SU-DHL-6 (cell line): ENCODE measurements around the gene C1orf35.

ENCODE experiments used
- EZH2phosphoT487 ChIP-seq: fragments of 200-600 bp; sonication (generic), shearing (Covaris generic); conservative IDR thresholded peaks from 2 replicates; pipeline ENCODE4 v1.6.1; 2018; ENCODE audit warnings: mild to moderate bottlenecking, antibody characterized with exemption, low read length, moderate library complexity, mixed read lengths
- TF ChIP-seq, protein P1 (sequence below): fragments of 200-600 bp; sonication (generic); IDR thresholded peaks from one replicate; pipeline ENCODE4 v1.5.1; 2017; ENCODE audit warnings: antibody characterized with exemption, mild to moderate bottlenecking, low read length, moderate library complexity; ENCODE audit not compliant: insufficient read depth, poor library complexity, severe bottlenecking

DNA sequence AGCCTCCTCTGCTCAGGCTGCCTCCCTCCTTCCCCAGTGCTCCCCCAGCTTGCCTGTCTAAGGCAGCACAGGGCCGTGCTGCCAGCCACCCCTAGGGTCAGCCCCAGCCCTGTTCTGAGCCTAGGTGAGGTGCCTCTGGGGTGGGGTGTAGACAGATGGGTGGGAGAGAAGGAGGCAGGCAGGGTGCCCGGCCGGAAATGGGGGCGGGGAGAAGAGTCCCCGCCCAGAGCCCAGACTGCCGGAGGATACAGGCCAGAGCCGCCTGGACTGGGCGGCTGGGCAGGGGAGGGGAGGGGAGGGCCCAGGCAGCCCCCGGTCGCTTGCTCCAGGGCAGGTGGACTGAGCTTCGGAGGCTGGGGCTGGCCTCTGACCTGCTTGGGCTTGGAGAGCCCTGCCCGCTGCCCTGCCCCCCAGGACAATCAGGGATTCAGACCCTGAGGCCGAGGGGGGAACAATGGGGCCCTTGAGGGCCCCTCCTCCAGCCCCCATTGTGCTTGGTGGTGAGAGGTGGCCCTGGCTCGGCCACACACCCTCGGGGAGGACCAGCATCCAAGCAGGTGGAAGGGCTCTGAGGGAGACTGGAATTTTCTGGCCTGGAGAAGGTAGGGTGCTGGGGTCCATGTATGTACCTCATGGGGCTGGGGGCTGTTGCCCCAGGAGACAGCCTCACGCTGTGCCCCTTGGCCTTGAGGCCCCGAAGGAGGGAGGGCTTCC, 46.4 kb upstream of the C1orf35 start, which contains the start of gene GJC2:
- TF ChIP-seq, protein P1, sequence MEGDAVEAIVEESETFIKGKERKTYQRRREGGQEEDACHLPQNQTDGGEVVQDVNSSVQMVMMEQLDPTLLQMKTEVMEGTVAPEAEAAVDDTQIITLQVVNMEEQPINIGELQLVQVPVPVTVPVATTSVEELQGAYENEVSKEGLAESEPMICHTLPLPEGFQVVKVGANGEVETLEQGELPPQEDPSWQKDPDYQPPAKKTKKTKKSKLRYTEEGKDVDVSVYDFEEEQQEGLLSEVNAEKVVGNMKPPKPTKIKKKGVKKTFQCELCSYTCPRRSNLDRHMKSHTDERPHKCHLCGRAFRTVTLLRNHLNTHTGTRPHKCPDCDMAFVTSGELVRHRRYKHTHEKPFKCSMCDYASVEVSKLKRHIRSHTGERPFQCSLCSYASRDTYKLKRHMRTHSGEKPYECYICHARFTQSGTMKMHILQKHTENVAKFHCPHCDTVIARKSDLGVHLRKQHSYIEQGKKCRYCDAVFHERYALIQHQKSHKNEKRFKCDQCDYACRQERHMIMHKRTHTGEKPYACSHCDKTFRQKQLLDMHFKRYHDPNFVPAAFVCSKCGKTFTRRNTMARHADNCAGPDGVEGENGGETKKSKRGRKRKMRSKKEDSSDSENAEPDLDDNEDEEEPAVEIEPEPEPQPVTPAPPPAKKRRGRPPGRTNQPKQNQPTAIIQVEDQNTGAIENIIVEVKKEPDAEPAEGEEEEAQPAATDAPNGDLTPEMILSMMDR, result no peak
- TF ChIP-seq EZH2phosphoT487, result no peak
